NCI-H345 treated with DMSO at 0.1 percent for 48 hours (cell line): Measurements from ENCODE around the gene CGN.

Source experiments
- DNase-seq: peaks from one replicate; lab custom pipeline; 2025; ENCODE audit not compliant: unreplicated experiment; lab: John Stamatoyannopoulos, UW

The CGN gene, protein sequence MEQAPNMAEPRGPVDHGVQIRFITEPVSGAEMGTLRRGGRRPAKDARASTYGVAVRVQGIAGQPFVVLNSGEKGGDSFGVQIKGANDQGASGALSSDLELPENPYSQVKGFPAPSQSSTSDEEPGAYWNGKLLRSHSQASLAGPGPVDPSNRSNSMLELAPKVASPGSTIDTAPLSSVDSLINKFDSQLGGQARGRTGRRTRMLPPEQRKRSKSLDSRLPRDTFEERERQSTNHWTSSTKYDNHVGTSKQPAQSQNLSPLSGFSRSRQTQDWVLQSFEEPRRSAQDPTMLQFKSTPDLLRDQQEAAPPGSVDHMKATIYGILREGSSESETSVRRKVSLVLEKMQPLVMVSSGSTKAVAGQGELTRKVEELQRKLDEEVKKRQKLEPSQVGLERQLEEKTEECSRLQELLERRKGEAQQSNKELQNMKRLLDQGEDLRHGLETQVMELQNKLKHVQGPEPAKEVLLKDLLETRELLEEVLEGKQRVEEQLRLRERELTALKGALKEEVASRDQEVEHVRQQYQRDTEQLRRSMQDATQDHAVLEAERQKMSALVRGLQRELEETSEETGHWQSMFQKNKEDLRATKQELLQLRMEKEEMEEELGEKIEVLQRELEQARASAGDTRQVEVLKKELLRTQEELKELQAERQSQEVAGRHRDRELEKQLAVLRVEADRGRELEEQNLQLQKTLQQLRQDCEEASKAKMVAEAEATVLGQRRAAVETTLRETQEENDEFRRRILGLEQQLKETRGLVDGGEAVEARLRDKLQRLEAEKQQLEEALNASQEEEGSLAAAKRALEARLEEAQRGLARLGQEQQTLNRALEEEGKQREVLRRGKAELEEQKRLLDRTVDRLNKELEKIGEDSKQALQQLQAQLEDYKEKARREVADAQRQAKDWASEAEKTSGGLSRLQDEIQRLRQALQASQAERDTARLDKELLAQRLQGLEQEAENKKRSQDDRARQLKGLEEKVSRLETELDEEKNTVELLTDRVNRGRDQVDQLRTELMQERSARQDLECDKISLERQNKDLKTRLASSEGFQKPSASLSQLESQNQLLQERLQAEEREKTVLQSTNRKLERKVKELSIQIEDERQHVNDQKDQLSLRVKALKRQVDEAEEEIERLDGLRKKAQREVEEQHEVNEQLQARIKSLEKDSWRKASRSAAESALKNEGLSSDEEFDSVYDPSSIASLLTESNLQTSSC

DNA sequence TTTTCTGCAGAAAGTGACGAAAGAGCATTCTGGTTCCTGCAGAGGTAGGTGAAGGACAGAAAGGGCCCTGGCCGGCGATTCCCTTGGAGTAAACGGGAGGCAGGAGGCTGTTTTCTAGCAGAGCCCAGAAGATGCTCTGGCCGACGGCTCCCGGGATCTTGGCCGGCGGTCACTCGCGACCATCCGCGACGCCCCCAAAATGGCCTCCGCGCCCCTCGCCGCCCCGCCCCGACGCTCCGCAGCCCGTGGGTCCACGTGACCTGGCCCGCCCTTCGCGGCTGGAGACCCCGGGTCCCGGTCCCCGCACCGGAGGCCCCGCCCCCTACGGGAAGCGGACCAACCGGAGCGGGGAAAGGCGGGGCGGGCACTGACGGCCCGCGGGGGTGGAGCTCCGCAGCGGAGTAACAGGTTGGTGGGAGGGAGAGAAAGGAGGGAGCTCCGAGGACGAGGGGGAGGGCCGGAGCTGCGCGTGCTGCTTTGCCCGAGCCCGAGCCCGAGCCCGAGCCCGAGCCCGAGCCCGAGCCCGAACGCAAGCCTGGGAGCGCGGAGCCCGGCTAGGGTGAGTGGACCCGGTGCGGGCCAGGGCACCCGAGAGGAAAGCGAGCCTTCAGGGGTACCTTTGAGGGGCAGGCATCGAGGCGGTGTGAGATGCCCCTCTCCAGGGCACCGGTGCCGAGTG lies at the start of gene CGN:
Gene CGN (plus strand): TSS at position 431 of the 679 bp plus-strand sequence. CDS start 7,133 bp downstream, outside the sequence.
- DNase-seq = peak; percentile 99

DNA sequence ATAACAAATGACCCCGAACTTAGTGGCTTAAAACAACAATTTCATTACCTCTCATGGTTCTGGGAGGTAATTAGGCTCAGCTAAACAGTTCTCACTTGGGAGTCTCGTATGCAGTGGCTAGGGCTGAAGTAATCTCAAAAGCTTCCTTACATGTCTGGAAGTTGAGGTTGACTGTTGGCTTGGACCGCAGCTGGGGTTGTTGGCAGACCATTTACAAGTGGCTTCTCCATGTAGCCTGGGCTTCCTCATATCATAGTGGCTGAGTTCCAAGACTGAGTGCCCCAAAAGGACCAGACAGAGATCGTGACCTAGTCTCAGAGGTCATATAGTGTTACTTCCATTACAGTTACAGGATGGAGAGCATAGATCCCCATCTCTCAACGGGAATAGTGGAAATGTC lies 49.5 kb upstream of the CGN start:
- DNase-seq = no peak

DNA sequence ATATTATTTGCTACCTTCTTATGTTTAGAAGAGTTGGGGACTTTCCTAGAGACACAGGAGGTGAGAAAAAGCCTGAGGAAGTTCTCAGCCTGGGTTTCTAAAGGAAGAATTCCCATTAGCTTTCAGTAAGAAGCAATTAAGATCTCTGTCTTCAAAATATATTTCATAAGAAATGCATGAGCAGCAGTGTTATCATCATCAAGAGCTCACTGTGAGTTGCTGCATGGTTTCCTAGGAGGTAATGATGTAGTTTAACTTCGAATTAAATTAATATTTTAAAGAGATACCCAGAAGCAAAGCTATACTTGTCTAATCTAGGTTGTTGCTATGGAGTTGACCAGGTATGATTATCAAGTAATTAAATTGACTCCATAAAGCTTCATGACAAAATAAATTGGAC lies 46.2 kb upstream of the CGN start:
- no peak for DNase-seq

DNA sequence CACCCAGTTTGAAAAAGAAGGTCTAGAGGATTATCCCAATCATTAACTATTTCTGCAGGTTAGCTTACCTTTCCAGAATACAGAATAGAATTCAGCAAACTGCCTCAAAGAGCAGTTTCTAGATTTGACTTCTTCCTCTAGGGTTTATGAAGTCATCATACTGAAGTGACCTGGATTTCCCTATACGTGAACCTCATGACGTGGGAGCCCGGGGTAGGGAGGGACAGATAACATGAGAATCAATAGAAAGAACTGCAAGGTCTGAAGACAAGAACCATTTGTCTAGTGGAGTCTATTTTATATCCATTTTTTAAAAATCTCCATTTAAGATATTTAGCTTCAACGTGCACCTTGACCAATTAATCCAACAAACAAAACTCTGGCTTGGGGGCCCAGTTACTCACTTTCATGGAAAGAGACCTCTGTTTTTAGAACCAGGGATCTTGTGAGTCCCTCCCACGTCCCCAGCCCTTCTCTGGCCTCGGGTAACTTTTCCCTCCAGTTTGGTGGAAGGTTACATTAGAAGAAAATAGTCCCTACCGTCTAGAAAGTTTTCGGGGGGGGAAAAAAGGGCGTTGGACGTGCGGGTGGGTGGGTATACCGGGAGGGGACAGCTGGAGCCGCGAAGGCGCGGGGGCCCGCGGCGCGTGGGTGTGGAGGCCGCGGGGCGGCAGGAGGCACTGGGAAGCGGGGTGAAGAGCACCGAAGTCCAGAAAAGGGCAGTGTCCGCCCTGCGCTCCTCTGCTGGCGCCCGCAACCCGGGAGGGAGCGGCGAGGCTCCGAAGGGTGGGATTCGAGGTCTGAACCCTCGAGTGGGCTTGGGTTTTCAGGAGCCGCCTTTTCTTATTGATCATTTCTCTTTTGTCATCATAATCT lies 38.1 kb upstream of the CGN start:
- DNase-seq = peak; percentile 27

DNA sequence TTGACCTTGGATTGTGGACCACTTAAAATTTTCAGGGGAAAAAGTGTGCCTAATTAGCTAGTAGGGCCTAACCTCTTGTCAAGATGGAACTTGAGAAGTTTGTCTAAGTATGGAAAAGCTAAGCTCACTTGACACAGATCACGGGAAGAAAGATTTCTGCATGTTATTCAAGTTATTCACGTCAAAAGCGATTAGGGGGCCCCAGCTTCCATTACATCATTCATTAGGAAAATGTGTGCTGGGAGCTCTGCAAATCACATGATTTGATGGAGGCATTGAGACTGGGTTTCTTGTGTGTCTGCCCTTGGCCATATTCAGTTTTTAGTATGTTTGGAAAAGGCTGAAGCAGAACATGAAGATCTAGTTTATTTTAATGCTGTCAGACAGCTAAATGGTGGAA lies 36.4 kb upstream of the CGN start:
- DNase-seq = no peak

DNA sequence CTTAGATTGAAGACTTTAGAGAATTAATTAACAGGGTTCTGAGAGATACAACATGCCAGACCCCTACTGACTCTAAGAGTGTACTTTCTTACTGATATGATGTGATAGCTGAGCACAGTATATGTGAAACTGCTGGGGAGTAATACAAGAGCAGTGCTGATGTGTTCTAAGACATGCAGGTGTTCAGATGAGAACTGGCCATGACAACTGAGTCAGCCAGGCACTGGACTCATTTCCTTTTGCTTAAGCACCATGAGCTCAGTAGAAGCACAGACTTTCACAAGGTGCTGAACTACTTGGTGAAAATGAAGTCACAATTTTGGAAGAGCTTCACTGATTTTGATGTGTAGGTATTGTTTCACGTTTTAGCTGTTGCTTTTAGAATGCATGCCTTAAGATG lies 36.0 kb upstream of the CGN start:
- no peak for DNase-seq

DNA sequence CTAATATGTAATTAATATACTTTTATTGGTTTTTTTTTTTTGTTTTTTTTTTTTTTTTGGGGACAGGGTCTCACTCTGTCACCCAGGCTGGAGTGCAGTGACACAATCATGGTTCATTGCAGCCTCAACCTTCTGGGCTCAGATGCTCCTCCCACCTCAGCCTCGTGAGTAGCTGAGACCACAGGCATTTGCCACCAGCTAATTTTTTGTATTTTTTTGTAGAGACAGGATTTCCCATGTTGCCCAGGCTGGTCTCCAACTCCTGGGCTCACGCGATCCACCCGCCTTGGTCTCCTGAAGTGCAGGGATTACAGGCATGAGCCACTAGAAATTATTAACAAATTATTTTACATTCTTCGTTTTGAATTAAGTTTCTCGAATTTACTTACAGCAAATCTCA lies 35.1 kb upstream of the CGN start:
- no peak for DNase-seq

DNA sequence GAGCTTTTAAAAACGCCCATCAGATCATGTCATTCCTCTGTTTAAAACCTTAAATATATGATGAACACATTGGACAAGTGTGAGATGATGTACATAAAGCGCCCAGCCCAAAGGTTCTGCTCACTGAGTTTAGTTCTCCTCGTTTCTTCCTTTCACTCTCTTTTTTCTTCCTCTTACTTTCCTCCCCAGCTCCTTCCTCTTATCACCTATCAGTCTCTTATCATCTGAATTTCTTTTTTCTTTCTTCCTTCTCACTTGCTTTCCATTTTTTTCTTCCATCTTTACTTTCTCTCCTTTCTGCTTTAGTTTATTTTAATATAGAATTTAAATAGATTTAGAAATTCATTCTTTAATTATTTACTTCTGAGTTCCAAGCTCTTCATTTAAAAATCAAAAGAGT lies 34.1 kb upstream of the CGN start:
- no peak for DNase-seq

DNA sequence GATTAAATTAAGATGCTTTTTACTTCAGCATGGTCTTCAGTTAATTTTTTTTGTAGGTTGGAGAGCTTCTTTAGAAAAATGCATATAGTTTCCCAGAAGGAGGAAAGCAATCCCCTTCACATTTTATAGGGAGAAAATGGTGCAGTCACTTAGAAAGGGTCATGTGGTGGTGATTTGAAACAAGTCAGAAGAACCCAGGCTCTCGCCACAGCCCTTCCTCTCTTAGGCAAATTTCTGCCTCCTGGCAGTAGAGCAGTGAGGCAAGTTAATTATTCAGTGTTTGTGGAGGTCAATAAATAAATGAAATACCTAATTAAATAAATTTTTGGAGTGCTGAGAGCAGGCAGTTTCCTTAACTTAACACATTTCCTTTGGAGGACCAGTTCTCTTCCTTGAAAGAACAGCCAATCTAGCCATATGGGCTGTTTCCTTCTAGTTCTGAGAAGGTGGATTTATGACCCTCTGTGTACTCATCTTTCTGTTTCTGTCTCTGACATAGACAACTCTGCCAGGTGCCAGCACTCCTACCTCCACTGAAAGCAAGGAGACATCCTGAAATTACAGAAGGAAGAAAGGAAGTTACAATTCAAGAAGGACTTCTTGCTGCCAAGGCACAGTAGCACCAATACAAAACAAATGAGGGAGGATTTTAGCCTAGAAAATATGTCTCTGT lies 32.9 kb upstream of the CGN start:
- no peak for DNase-seq

DNA sequence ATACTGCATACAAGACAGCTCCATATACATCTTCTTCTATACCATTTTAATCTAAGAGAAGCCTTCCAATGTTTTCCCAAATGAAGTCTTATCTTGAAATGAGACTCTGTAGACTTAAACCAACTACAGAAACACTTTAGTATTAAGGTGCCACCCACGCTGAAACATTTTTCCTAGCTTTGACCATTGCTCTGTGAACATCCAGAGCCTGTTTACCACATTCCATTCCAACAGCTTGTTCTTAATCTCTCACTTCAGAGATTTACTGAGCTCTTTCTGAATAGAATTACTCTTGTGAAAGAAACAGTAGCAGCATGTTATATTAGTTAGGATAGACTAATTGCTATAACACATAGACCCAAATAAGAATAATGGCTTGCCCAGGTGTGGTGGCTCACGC lies 32.3 kb upstream of the CGN start:
- DNase-seq = no peak

DNA sequence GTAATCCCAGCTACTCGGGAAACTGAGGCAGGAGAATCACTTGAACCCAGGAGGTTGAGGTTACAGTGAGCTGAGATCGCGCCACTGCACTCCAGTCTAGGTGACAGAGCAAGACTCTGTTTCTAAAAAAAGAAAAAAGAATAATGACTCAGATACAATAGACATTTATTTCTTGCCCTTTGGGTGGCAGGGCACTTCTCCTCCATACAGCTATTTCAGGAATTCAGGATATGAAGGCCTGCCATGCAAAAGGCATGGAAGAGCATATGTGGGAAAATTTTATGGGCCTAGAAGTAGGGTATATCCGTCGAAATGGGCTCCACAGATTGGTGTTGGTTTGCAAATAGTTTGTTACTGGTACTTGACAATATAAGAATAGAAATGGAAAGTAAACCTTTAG lies 31.7 kb upstream of the CGN start:
- DNase-seq = no peak

DNA sequence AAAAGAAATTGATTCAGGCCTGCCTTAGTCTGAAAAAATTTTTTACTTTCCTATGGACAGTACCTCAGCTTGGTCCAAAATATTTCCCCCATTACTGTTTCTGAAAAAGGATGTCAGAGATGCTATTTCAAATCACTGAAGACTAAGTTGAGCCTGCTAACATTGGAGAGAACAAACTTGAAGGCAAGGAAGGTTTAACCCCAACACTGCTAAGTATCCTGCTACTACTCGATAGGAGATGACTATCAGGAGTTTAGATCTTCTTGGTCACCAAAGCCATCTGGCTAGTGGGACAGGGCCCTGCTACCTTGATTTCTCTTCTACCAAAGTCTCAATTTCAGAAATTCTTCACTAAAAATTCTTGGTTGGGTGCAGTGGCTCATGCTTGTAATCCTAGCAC lies 29.2 kb upstream of the CGN start:
- no peak for DNase-seq

DNA sequence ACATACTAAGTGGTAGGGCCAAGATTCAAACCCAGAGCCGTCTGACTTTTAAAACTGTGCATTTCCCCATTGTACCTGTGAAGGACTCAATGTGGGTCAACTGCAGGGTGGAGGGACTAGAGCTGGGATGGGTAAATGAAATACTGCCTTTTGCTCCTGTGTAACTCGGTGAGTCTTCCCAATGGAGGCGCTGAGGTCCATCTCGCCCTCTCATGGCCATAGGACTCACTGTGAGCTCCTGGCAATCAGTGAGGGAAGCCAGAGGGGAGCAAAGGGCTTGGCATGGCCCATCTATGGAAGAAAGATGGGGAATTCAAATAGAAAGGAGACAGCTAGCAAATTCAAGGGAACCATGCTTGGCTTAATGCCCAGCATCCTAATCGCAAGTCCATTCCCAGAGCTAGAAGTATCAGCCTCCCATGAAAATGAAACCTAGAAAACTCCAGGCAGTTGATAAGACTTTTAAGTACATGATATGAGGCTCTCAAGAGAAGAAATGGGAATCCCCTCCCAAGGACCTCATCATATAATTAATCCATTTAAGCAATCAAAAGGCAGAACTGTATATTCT lies 25.4 kb upstream of the CGN start:
- DNase-seq = no peak

DNA sequence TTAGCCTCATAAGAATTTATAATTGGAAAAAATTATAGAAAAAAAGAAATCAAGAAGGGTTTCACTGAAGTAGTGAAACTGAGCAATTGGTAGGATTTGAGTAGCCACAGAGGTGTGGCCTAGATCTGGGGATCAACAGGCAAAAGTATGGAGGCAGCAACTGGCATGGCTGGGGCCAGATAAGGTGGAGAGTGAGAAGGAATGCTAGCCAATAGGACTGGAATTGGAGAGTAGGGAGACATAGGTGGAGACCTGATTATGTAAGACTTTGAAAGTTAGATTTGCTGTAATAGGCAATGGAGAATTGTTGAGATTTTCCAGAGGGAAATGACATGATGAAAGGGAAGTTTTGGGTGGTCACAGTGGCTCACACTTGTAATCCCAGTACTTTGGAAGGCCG lies 24.6 kb upstream of the CGN start:
- DNase-seq = no peak

DNA sequence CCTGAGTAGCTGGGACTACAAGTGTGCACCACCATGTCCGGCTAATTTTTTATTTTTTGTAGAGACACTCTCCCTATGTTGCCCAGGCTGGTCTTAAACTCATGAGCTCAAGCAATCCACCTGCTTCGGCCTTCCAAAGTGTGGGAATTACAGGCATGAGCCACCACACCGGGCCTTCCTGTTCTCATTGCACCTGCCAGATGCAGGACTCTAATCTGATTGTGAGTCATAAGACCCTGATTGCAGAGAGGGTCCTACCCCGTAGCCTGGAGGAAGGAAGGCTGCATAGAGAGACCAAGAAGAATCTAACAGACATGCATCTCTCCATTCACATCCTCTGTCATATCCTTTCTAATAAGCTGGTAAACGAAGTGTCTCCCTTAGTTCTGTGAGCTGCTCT lies 19.5 kb upstream of the CGN start:
- DNase-seq = no peak

DNA sequence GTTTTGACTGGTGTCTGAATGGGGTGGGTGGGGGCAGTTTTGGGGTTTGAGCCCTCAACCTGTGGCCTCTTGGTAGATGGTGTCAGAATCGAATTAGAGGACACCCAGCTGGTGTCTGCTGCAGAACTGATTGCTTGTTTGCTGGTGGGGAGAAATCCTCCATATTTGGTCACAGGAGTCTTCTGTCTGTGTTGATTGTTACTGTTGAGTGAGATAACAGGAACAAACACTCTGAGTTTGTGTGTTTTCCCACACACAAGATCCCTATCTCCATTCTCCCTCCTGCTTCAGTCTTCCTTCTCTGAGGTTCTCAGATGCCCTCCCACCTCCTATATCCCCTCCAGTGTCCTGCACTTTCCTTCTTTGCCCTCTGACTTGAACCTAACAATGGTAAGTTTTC lies 19.1 kb upstream of the CGN start:
- no peak for DNase-seq

DNA sequence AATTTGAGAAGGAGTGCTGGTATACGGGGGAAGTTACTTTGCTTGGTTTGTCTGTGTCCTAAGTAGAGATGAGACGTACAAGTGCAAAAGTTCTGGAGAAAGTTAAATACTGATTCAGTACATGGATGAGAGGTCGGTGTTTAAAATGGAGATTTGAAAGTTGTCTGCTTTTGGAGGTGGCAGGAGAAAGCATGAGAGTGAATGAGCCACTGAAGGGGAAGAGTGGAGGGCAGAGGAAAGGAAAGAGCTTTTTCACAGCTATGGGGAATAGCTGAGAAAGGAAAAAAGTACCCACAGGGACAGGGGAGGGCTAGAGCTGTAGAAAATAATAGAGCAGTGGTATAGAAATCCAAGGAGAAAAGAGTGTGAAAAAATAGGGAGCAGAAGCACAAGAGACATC lies 18.1 kb upstream of the CGN start:
- DNase-seq = no peak

DNA sequence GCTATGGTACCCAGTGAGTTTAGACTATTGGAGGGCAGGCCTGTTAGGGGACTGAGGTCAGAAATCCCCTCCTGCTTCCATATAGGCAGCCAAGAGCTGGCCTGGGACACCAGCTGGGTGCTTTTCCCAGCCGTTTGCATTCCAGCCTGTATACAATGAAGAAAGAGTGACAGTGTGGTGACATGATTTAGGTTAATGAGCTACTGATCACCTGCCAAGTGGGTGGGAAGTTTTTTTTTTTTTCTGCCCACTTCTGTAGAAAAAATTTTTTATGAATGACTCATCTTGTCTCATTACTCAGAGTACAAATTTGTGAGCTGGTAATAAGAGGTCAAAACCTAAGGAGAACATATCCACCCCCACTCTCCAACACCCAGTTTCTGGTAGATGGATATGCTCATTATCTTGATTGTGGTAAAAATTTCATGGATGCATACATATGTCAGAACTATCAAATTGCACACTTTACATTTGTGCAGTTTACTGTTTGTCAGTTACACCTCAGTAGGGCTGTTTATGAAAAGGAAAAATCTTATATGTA lies 16.4 kb upstream of the CGN start:
- no peak for DNase-seq

DNA sequence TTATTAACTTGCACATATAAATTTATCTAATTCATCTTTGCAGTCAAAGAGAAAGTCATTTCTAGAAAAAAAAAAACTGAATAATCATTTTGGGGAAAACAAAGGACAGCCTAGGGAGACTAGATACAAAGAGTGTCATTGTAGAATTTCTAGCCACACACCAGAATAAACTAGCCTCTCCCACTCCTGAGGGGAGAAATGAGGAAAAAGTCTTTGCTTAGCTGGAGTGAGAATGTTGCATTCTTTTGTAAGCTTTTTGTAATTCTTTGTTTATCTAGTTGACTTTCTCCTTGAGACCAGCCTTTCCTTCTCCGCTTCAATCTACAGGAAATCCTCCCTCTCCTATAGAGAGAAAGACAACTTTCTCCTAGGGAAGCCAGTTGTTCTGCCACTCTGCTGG lies 15.9 kb upstream of the CGN start:
- DNase-seq = no peak
